T-helper 17 cell (primary cell): ENCODE data around the gene SUPT3H. TPM values are rescaled to one million over a fixed set of nuclear protein-coding genes. Genes with fewer than 3 reads are reported as not detected.
A peak's percentile ranks its signal among the peaks of the same experiment; 100 is the strongest.

Source experiments
- ATAC-seq: fragments of 150-1000 bp; cut with Tn5 transposase; 2 replicates; pipeline ENCODE4 v1.10.0; 2021; ENCODE audit warnings: mild to moderate bottlenecking, moderate library complexity
- DNase-seq, 3 donors: peaks; one replicate each; pipeline versions ENCODE4 v3.0.0 to v3.0.0-alpha.2; 2020 to 2021
- H3K9me3 ChIP-seq: one replicate; pipeline ENCODE4 v1.7.0; 2013; ENCODE audit warnings: low read length, mild to moderate bottlenecking; ENCODE audit not compliant: control insufficient read depth, poor library complexity, severe bottlenecking
- H3K27ac Mint-ChIP-seq: one replicate; pipeline ENCODE4 v1.8.0; 2022; ENCODE audit warnings: mild to moderate bottlenecking, moderate library complexity, mixed read lengths
- H3K27me3 Mint-ChIP-seq: one replicate; pipeline ENCODE4 v1.8.0; 2022; ENCODE audit warnings: mixed read lengths
- H3K36me3 Mint-ChIP-seq: one replicate; pipeline ENCODE4 v1.8.0; 2022; ENCODE audit warnings: low read depth, mixed read lengths
- H3K4me1 Mint-ChIP-seq: one replicate; pipeline ENCODE4 v1.8.0; 2022; ENCODE audit warnings: mild to moderate bottlenecking, mixed read lengths
- H3K4me3 Mint-ChIP-seq: one replicate; pipeline ENCODE4 v1.8.0; 2022; ENCODE audit warnings: mild to moderate bottlenecking, moderate library complexity, mixed read lengths
- total RNA-seq, 4 donors: library from RNA in 2 of 4; stranded (reverse) in 2 of 4; gene quantifications; one replicate each; pipeline ENCODE4 v1.2.3 and lab custom pipeline; 2022 to 2026

The SUPT3H gene
- total RNA-seq, 2 donors from 2014 or later: 10.8 to 17.6 TPM

GRCh38 chr6:44824567-44824966, 553.2 kb downstream of the SUPT3H start:
- Mint-ChIP-seq H3K4me1 (peaks cover 7% of the 10 kb centered on the region), H3K36me3 (peaks cover 12% of the 10 kb centered on the region), H3K4me3 (no peak overlapping the region), H3K27me3 (no peaks in the 10 kb centered on the region), H3K27ac (peak overlapping the region; percentile 61)
- no peak for ATAC-seq
- DNase-seq: no peak
- no peaks in the 10 kb centered on the region for H3K9me3 ChIP-seq

- Mint-ChIP-seq H3K27me3 (no peaks in the 10 kb centered on the region), H3K27ac (no peak overlapping the region), H3K36me3 (peaks cover 9% of the 10 kb centered on the region), H3K4me1 (no peaks in the 10 kb centered on the region), H3K4me3 (no peak overlapping the region)
- no peak for DNase-seq
- no peaks in the 10 kb centered on the region for H3K9me3 ChIP-seq
- ATAC-seq: no peak
These were observed 557.0 kb downstream of the SUPT3H start for GRCh38 chr6:44820759-44821158.

- ATAC-seq (no peak), DNase-seq (no peak)
- Mint-ChIP-seq H3K27me3 (no peaks in the 10 kb centered on the region), H3K4me3 (no peak overlapping the region), H3K36me3 (peaks cover 9% of the 10 kb centered on the region), H3K4me1 (no peaks in the 10 kb centered on the region), H3K27ac (no peak overlapping the region)
- no peaks in the 10 kb centered on the region for H3K9me3 ChIP-seq
These were observed 557.4 kb downstream of the SUPT3H start for GRCh38 chr6:44820321-44820720.

GRCh38 chr6:44811456-44811855, 566.3 kb downstream of the SUPT3H start:
- ATAC-seq (no peak), DNase-seq (no peak)
- no peaks in the 10 kb centered on the region for H3K36me3 Mint-ChIP-seq
- H3K4me1 Mint-ChIP-seq: peaks cover 8% of the 10 kb centered on the region
- H3K9me3 ChIP-seq: no peaks in the 10 kb centered on the region
- no peaks in the 10 kb centered on the region for H3K27me3 Mint-ChIP-seq
- H3K4me3 Mint-ChIP-seq: no peak overlapping the region
- H3K27ac Mint-ChIP-seq: no peak overlapping the region

- H3K4me3 Mint-ChIP-seq: no peak overlapping the region
- ATAC-seq (no peak), DNase-seq (no peak)
- H3K27me3 Mint-ChIP-seq: no peaks in the 10 kb centered on the region
- no peaks in the 10 kb centered on the region for H3K36me3 Mint-ChIP-seq
- H3K27ac Mint-ChIP-seq: peak overlapping the region; percentile 59
- H3K9me3 ChIP-seq: no peaks in the 10 kb centered on the region
- H3K4me1 Mint-ChIP-seq: peaks cover 8% of the 10 kb centered on the region
These were observed 568.5 kb downstream of the SUPT3H start for GRCh38 chr6:44809258-44809657.

GRCh38 chr6:44808148-44808547, 569.6 kb downstream of the SUPT3H start:
- H3K4me1 Mint-ChIP-seq: peaks cover 12% of the 10 kb centered on the region
- DNase-seq: no peak
- no peak for ATAC-seq
- H3K36me3 Mint-ChIP-seq: no peaks in the 10 kb centered on the region
- no peaks in the 10 kb centered on the region for H3K9me3 ChIP-seq
- no peaks in the 10 kb centered on the region for H3K27me3 Mint-ChIP-seq
- no peak overlapping the region for H3K4me3 Mint-ChIP-seq
- H3K27ac Mint-ChIP-seq: peak overlapping the region; percentile 59

GRCh38 chr6:44806656-44807055, 571.1 kb downstream of the SUPT3H start:
- Mint-ChIP-seq H3K27ac (peak overlapping the region; percentile 41), H3K27me3 (no peaks in the 10 kb centered on the region), H3K4me3 (no peak overlapping the region), H3K36me3 (no peaks in the 10 kb centered on the region), H3K4me1 (peaks cover 14% of the 10 kb centered on the region)
- no peak for DNase-seq
- no peaks in the 10 kb centered on the region for H3K9me3 ChIP-seq
- ATAC-seq: no peak

- no peaks in the 10 kb centered on the region for H3K9me3 ChIP-seq
- Mint-ChIP-seq H3K27ac (no peak overlapping the region), H3K4me1 (peaks cover 16% of the 10 kb centered on the region), H3K36me3 (no peaks in the 10 kb centered on the region), H3K27me3 (no peaks in the 10 kb centered on the region), H3K4me3 (no peak overlapping the region)
- DNase-seq (no peak), ATAC-seq (no peak)
These were observed 572.4 kb downstream of the SUPT3H start for GRCh38 chr6:44805238-44805846.

GRCh38 chr6:44804546-44805159, 573.1 kb downstream of the SUPT3H start:
- no peaks in the 10 kb centered on the region for H3K9me3 ChIP-seq
- no peaks in the 10 kb centered on the region for H3K27me3 Mint-ChIP-seq
- H3K36me3 Mint-ChIP-seq: no peaks in the 10 kb centered on the region
- peaks cover 14% of the 10 kb centered on the region for H3K4me1 Mint-ChIP-seq
- DNase-seq (no peak), ATAC-seq (no peak)
- no peak overlapping the region for H3K4me3 Mint-ChIP-seq
- no peak overlapping the region for H3K27ac Mint-ChIP-seq

GRCh38 chr6:44804016-44804415, 573.7 kb downstream of the SUPT3H start:
- DNase-seq (no peak), ATAC-seq (no peak)
- Mint-ChIP-seq H3K27ac (no peak overlapping the region), H3K4me1 (peaks cover 10% of the 10 kb centered on the region), H3K27me3 (no peaks in the 10 kb centered on the region), H3K4me3 (no peak overlapping the region), H3K36me3 (no peaks in the 10 kb centered on the region)
- H3K9me3 ChIP-seq: no peaks in the 10 kb centered on the region

GRCh38 chr6:44800784-44801592, 576.7 kb downstream of the SUPT3H start:
- Mint-ChIP-seq H3K4me3 (no peak overlapping the region), H3K4me1 (peaks cover 8% of the 10 kb centered on the region), H3K27ac (no peak overlapping the region), H3K36me3 (no peaks in the 10 kb centered on the region), H3K27me3 (no peaks in the 10 kb centered on the region)
- DNase-seq (no peak), ATAC-seq (no peak)
- peaks cover under 1% of the 10 kb centered on the region for H3K9me3 ChIP-seq

- H3K4me1 Mint-ChIP-seq: peaks cover 8% of the 10 kb centered on the region
- no peak overlapping the region for H3K27ac Mint-ChIP-seq
- ATAC-seq (no peak), DNase-seq (no peak)
- H3K36me3 Mint-ChIP-seq: no peaks in the 10 kb centered on the region
- H3K9me3 ChIP-seq: peaks cover 3% of the 10 kb centered on the region
- no peaks in the 10 kb centered on the region for H3K27me3 Mint-ChIP-seq
- no peak overlapping the region for H3K4me3 Mint-ChIP-seq
These were observed 577.5 kb downstream of the SUPT3H start for GRCh38 chr6:44800171-44800783.

GRCh38 chr6:44797746-44798145, 580.0 kb downstream of the SUPT3H start:
- H3K27ac Mint-ChIP-seq: no peak overlapping the region
- DNase-seq (no peak), ATAC-seq (no peak)
- peaks cover 2% of the 10 kb centered on the region for H3K36me3 Mint-ChIP-seq
- H3K9me3 ChIP-seq: peaks cover 3% of the 10 kb centered on the region
- no peaks in the 10 kb centered on the region for H3K27me3 Mint-ChIP-seq
- no peak overlapping the region for H3K4me3 Mint-ChIP-seq
- H3K4me1 Mint-ChIP-seq: peaks cover 5% of the 10 kb centered on the region
